HL-60 (cell line): ENCODE data around the gene FLNB.

Experiments used
- CTCF ChIP-seq: IDR thresholded peaks from one replicate; pipeline ENCODE4 v1.5.1; 2011; ENCODE audit warnings: low read length, control low read depth, inconsistent platforms; ENCODE audit not compliant: insufficient read depth
- GABPA ChIP-seq: IDR thresholded peaks from 2 replicates; pipeline ENCODE4 v1.6.1; 2012; ENCODE audit warnings: low read depth
- REST ChIP-seq: IDR thresholded peaks from 2 replicates; pipeline ENCODE4 v1.6.1; 2012; ENCODE audit warnings: low read depth; ENCODE audit not compliant: insufficient replicate concordance

GRCh38 chr3:58054652-58055051, 46.4 kb downstream of the FLNB start:
- TF ChIP-seq CTCF (no peak), REST (no peak), GABPA (no peak)
